HepG2 (cell line): ENCODE data around the gene TFPI. TPM values are rescaled to one million over a fixed set of nuclear protein-coding genes. Genes with fewer than 3 reads are reported as not detected.

ENCODE experiments used
- FOSL2 ChIP-seq: sonication (generic); formaldehyde crosslinking; IDR thresholded peaks from 2 replicates; pipeline ENCODE4 v1.4.0; 2020; ENCODE audit warnings: missing genetic modification reagents
- FOXP1 ChIP-seq, 2 experiments: fragments of 450-650 bp in 1 of 2; IDR thresholded peaks; 2 replicates each; pipeline ENCODE4 v1.6.1; 2017 to 2018; ENCODE audit warnings: antibody characterized with exemption in 1 of 2
- HOXA9 ChIP-seq: sonication (generic); formaldehyde crosslinking; IDR thresholded peaks from 2 replicates; pipeline ENCODE4 v1.8.1; 2022; ENCODE audit warnings: missing genetic modification reagents, mild to moderate bottlenecking, moderate library complexity, borderline replicate concordance
- LCORL ChIP-seq, 2 experiments: fragments of 450-650 bp in 1 of 2; sonication (generic) in 1 of 2; formaldehyde crosslinking in 1 of 2; IDR thresholded peaks; 2 replicates each; pipeline versions ENCODE4 v1.5.0 to v1.6.1; 2017 to 2020; ENCODE audit warnings: antibody characterized with exemption in 1 of 2, missing genetic modification reagents in 1 of 2
- MXD4 ChIP-seq: IDR thresholded peaks from 2 replicates; pipeline ENCODE4 v1.6.1; 2016; ENCODE audit warnings: mild to moderate bottlenecking, missing biosample characterization, missing genetic modification reagents
- RAD51 ChIP-seq: fragments of 450-650 bp; IDR thresholded peaks from 2 replicates; pipeline ENCODE4 v1.6.1; 2016; ENCODE audit warnings: borderline replicate concordance
- RBM22 ChIP-seq: fragments of 200-400 bp; formaldehyde crosslinking; optimal IDR thresholded peaks from 2 replicates; pipeline ENCODE3; 2017; ENCODE audit warnings: mild to moderate bottlenecking, low read length, moderate library complexity
- THYN1 ChIP-seq: sonication (generic); formaldehyde crosslinking; IDR thresholded peaks from 2 replicates; pipeline ENCODE4 v1.8.1; 2023; ENCODE audit warnings: low read depth, mild to moderate bottlenecking, moderate library complexity, missing genetic modification reagents, borderline replicate concordance
- ZMYM2 ChIP-seq: sonication (generic); formaldehyde crosslinking; IDR thresholded peaks from 2 replicates; pipeline ENCODE4 v1.8.0; 2022; ENCODE audit warnings: mild to moderate bottlenecking, missing genetic modification reagents
- ZMYM4 ChIP-seq: sonication (generic); formaldehyde crosslinking; IDR thresholded peaks from 2 replicates; pipeline ENCODE4 v1.8.1; 2023; ENCODE audit warnings: mild to moderate bottlenecking, missing genetic modification reagents
- ZNF274 ChIP-seq: sonication (generic); formaldehyde crosslinking; IDR thresholded peaks from 2 replicates; pipeline ENCODE4 v1.5.1; 2020; ENCODE audit warnings: mild to moderate bottlenecking, missing genetic modification reagents
- ZNF329 ChIP-seq: sonication (generic); formaldehyde crosslinking; IDR thresholded peaks from 2 replicates; pipeline ENCODE4 v1.9.0; 2021; ENCODE audit warnings: low read depth, mild to moderate bottlenecking, missing genetic modification reagents
- polyA plus RNA-seq, 8 experiments: library from polyadenylated mRNA; depleted of rRNA in 3 of 8; stranded (reverse) in 7 of 8; unstranded in 1 of 8; fragments of >200 nt; fragmentation: Illumina TruSeq in 4 of 8; extraction: Trizol in 4 of 8; gene quantifications; 2 replicates each; pipeline versions ENCODE4 v1.2.1 to v1.2.3, GENCODE V29; 2011 to 2016; ENCODE audit warnings: low read depth in 4 of 8, missing spikeins in 1 of 8, mixed read lengths in 1 of 8; ENCODE audit not compliant: insufficient read depth in 1 of 8
- total RNA-seq, 5 experiments: library from RNA; depleted of rRNA; stranded (reverse); fragments of >200 nt; fragmentation: Illumina TruSeq; extraction: Trizol; gene quantifications; 2 replicates each; pipeline ENCODE4 v1.2.3, GENCODE V29; 2016; ENCODE audit warnings: low read depth in 1 of 5
- TF ChIP-seq, protein P1 (sequence below): sonication (generic); formaldehyde crosslinking; IDR thresholded peaks from 2 replicates; pipeline ENCODE4 v1.4.0; 2020; ENCODE audit warnings: missing genetic modification reagents
- TF ChIP-seq, protein P2 (sequence below): sonication (generic); formaldehyde crosslinking; IDR thresholded peaks from 2 replicates; pipeline ENCODE4 v1.5.1; 2020; ENCODE audit warnings: mild to moderate bottlenecking, missing genetic modification reagents, moderate library complexity
- TF ChIP-seq, protein P3 (sequence below): sonication (generic); formaldehyde crosslinking; IDR thresholded peaks from 2 replicates; pipeline ENCODE4 v1.5.1; 2020; ENCODE audit warnings: mild to moderate bottlenecking, missing genetic modification reagents, borderline replicate concordance

The TFPI gene
- total and polyA plus RNA-seq, 2 of the 13 experiments (the other 11 are each of a cell fraction or from before 2014, with no cell fraction given): 301 to 436 TPM

DNA sequence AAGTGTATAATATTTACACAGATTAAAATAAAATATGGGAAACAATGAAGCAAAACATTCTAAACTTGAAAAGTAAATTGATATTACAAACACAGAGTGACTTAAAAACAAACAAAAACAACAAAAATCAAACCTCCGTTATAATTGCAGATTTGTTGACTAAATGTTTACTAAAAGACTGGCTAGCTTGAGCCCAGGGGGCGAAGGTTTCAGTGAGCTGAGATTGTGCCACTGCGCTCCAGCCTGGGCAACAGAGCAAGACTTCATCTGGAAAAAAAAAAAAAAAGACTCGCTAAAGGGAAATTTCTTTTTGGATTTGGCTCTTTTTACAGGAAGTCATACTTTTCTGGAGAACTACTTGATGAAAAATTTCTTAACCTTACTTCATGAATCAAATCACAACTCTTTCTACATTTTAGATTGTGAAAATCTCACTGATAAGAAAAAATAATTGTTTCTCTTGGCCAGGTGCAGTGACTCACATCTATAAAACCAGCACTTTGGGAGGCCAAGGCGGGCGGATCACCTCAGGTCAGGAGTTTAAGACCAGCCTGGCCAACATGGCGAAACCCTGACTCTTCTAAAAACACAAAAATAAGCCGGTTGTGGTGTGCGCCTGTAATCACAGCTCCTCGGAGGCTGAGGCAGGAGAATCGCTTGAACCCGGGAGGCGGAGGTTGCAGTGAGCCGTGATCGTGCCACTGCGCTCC, 9.7 kb downstream of the TFPI start (continued):
- TF ChIP-seq, protein P1, sequence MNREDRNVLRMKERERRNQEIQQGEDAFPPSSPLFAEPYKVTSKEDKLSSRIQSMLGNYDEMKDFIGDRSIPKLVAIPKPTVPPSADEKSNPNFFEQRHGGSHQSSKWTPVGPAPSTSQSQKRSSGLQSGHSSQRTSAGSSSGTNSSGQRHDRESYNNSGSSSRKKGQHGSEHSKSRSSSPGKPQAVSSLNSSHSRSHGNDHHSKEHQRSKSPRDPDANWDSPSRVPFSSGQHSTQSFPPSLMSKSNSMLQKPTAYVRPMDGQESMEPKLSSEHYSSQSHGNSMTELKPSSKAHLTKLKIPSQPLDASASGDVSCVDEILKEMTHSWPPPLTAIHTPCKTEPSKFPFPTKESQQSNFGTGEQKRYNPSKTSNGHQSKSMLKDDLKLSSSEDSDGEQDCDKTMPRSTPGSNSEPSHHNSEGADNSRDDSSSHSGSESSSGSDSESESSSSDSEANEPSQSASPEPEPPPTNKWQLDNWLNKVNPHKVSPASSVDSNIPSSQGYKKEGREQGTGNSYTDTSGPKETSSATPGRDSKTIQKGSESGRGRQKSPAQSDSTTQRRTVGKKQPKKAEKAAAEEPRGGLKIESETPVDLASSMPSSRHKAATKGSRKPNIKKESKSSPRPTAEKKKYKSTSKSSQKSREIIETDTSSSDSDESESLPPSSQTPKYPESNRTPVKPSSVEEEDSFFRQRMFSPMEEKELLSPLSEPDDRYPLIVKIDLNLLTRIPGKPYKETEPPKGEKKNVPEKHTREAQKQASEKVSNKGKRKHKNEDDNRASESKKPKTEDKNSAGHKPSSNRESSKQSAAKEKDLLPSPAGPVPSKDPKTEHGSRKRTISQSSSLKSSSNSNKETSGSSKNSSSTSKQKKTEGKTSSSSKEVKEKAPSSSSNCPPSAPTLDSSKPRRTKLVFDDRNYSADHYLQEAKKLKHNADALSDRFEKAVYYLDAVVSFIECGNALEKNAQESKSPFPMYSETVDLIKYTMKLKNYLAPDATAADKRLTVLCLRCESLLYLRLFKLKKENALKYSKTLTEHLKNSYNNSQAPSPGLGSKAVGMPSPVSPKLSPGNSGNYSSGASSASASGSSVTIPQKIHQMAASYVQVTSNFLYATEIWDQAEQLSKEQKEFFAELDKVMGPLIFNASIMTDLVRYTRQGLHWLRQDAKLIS: no peak
- TF ChIP-seq ZNF329 (CRISPR knock-in tag): no peak
- TF ChIP-seq RAD51: no peak
- TF ChIP-seq, protein P2, sequence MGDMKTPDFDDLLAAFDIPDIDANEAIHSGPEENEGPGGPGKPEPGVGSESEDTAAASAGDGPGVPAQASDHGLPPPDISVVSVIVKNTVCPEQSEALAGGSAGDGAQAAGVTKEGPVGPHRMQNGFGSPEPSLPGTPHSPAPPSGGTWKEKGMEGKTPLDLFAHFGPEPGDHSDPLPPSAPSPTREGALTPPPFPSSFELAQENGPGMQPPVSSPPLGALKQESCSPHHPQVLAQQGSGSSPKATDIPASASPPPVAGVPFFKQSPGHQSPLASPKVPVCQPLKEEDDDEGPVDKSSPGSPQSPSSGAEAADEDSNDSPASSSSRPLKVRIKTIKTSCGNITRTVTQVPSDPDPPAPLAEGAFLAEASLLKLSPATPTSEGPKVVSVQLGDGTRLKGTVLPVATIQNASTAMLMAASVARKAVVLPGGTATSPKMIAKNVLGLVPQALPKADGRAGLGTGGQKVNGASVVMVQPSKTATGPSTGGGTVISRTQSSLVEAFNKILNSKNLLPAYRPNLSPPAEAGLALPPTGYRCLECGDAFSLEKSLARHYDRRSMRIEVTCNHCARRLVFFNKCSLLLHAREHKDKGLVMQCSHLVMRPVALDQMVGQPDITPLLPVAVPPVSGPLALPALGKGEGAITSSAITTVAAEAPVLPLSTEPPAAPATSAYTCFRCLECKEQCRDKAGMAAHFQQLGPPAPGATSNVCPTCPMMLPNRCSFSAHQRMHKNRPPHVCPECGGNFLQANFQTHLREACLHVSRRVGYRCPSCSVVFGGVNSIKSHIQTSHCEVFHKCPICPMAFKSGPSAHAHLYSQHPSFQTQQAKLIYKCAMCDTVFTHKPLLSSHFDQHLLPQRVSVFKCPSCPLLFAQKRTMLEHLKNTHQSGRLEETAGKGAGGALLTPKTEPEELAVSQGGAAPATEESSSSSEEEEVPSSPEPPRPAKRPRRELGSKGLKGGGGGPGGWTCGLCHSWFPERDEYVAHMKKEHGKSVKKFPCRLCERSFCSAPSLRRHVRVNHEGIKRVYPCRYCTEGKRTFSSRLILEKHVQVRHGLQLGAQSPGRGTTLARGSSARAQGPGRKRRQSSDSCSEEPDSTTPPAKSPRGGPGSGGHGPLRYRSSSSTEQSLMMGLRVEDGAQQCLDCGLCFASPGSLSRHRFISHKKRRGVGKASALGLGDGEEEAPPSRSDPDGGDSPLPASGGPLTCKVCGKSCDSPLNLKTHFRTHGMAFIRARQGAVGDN (CRISPR knock-in tag): peak; percentile 60
- TF ChIP-seq LCORL (IDR thresholded peaks at IDR 0.05): no peak
- TF ChIP-seq LCORL (CRISPR knock-in tag; IDR thresholded peaks at IDR 0.05): no peak
- TF ChIP-seq ZMYM4 (CRISPR knock-in tag): no peak
- no peak for TF ChIP-seq FOXP1 (IDR thresholded peaks at IDR 0.05)
- peak; percentile 59 for TF ChIP-seq FOXP1 (CRISPR knock-in tag; IDR thresholded peaks at IDR 0.05)
- TF ChIP-seq HOXA9 (CRISPR knock-in tag): no peak
- 0 out of 2 replicates have a peak, but pooled peaks have one; percentile 36 for TF ChIP-seq ZNF274 (CRISPR knock-in tag)
- TF ChIP-seq RBM22: peak; percentile 17
- no peak for TF ChIP-seq ZMYM2 (CRISPR knock-in tag)
- TF ChIP-seq THYN1 (CRISPR knock-in tag): no peak
- TF ChIP-seq FOSL2: 0 out of 2 replicates have a peak, but pooled peaks have one; percentile 4
- TF ChIP-seq MXD4 (CRISPR knock-in tag): no peak
- TF ChIP-seq, protein P3, sequence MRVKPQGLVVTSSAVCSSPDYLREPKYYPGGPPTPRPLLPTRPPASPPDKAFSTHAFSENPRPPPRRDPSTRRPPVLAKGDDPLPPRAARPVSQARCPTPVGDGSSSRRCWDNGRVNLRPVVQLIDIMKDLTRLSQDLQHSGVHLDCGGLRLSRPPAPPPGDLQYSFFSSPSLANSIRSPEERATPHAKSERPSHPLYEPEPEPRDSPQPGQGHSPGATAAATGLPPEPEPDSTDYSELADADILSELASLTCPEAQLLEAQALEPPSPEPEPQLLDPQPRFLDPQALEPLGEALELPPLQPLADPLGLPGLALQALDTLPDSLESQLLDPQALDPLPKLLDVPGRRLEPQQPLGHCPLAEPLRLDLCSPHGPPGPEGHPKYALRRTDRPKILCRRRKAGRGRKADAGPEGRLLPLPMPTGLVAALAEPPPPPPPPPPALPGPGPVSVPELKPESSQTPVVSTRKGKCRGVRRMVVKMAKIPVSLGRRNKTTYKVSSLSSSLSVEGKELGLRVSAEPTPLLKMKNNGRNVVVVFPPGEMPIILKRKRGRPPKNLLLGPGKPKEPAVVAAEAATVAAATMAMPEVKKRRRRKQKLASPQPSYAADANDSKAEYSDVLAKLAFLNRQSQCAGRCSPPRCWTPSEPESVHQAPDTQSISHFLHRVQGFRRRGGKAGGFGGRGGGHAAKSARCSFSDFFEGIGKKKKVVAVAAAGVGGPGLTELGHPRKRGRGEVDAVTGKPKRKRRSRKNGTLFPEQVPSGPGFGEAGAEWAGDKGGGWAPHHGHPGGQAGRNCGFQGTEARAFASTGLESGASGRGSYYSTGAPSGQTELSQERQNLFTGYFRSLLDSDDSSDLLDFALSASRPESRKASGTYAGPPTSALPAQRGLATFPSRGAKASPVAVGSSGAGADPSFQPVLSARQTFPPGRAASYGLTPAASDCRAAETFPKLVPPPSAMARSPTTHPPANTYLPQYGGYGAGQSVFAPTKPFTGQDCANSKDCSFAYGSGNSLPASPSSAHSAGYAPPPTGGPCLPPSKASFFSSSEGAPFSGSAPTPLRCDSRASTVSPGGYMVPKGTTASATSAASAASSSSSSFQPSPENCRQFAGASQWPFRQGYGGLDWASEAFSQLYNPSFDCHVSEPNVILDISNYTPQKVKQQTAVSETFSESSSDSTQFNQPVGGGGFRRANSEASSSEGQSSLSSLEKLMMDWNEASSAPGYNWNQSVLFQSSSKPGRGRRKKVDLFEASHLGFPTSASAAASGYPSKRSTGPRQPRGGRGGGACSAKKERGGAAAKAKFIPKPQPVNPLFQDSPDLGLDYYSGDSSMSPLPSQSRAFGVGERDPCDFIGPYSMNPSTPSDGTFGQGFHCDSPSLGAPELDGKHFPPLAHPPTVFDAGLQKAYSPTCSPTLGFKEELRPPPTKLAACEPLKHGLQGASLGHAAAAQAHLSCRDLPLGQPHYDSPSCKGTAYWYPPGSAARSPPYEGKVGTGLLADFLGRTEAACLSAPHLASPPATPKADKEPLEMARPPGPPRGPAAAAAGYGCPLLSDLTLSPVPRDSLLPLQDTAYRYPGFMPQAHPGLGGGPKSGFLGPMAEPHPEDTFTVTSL: no peak
